Activated CD8-positive, alpha-beta memory T cell treated with anti-CD3 and anti-CD28 coated beads, Interleukin-2, amount 50 U/mL, for 24 hours (primary cell): Measurements from ENCODE around the gene ASTN2.

Source experiments
- DNase-seq: peaks from one replicate; pipeline ENCODE4 v3.0.0-alpha.2; 2020; ENCODE audit errors: extremely low read depth

The ASTN2 gene

GRCh38 chr9:117121316-117121715 is 293.5 kb downstream of the ASTN2 start:
- no peak for DNase-seq

- DNase-seq, result no peak
Measured at GRCh38 chr9:117120061-117120460, 294.8 kb downstream of the ASTN2 start.

GRCh38 chr9:117116084-117116483 is 298.8 kb downstream of the ASTN2 start:
- no peak for DNase-seq

GRCh38 chr9:117114768-117115167 is 300.1 kb downstream of the ASTN2 start:
- DNase-seq, result no peak

GRCh38 chr9:117104716-117105495 is 310.0 kb downstream of the ASTN2 start:
- no peak for DNase-seq

- no peak for DNase-seq
Measured at GRCh38 chr9:117104206-117104605, 310.7 kb downstream of the ASTN2 start.

GRCh38 chr9:117103438-117104110 is 311.3 kb downstream of the ASTN2 start:
- DNase-seq, result no peak

GRCh38 chr9:117101008-117101407 is 313.8 kb downstream of the ASTN2 start:
- no peak for DNase-seq

- no peak for DNase-seq
Measured at GRCh38 chr9:117098331-117098730, 316.5 kb downstream of the ASTN2 start.

GRCh38 chr9:117097761-117098160 is 317.1 kb downstream of the ASTN2 start:
- DNase-seq, result no peak

GRCh38 chr9:117096138-117096537 is 318.7 kb downstream of the ASTN2 start:
- DNase-seq, result no peak

GRCh38 chr9:117095081-117095480 is 319.8 kb downstream of the ASTN2 start:
- DNase-seq, result no peak

- DNase-seq, result no peak
Measured at GRCh38 chr9:117093891-117094844, 320.7 kb downstream of the ASTN2 start.

GRCh38 chr9:117092582-117092981 is 322.3 kb downstream of the ASTN2 start:
- DNase-seq, result no peak

GRCh38 chr9:117091529-117091928 is 323.3 kb downstream of the ASTN2 start:
- no peak for DNase-seq

GRCh38 chr9:117088786-117089185 is 326.1 kb downstream of the ASTN2 start:
- no peak for DNase-seq

- no peak for DNase-seq
Measured at GRCh38 chr9:117088140-117088539, 326.7 kb downstream of the ASTN2 start.

GRCh38 chr9:117084221-117084620 is 330.6 kb downstream of the ASTN2 start:
- no peak for DNase-seq

- no peak for DNase-seq
Measured at GRCh38 chr9:117083559-117083958, 331.3 kb downstream of the ASTN2 start.

- no peak for DNase-seq
Measured at GRCh38 chr9:117081641-117082317, 333.1 kb downstream of the ASTN2 start.

GRCh38 chr9:117080765-117081390 is 334.0 kb downstream of the ASTN2 start:
- DNase-seq, result no peak
